CD4-positive, CD25-positive, alpha-beta regulatory T cell (primary cell): ENCODE measurements around the gene ALPG. TPM values are rescaled to one million over a fixed set of nuclear protein-coding genes. Genes with fewer than 3 reads are reported as not detected.
A peak's percentile ranks its signal among the peaks of the same experiment; 100 is the strongest.
"Not testable (repeated sequence)": the region's sequence is repeated elsewhere in the genome, so short reads cannot be mapped to it uniquely, and the experiment has no call there.

Experiments used
- ATAC-seq, 2 donors: fragments of 150-1000 bp; cut with Tn5 transposase; one replicate each; pipeline ENCODE4 v1.10.0; 2021; ENCODE audit warnings: low read depth in 2 of 2, moderate number of reproducible peaks in 2 of 2, moderate library complexity in 1 of 2
- DNase-seq, 3 donors: peaks; one replicate each; pipeline versions ENCODE4 v3.0.0 to v3.0.0-alpha.2; 2012 to 2022; ENCODE audit warnings: mixed read lengths in 1 of 3
- H3K27ac ChIP-seq: one replicate; pipeline ENCODE4 v1.7.0; 2013; ENCODE audit warnings: mild to moderate bottlenecking, low read length; ENCODE audit not compliant: insufficient read depth, poor library complexity, severe bottlenecking
- H3K27me3 ChIP-seq: one replicate; pipeline ENCODE4 v1.7.0; 2013; ENCODE audit warnings: low read length; ENCODE audit not compliant: control insufficient read depth, insufficient read depth
- H3K36me3 ChIP-seq: one replicate; pipeline ENCODE4 v1.7.0; 2013; ENCODE audit warnings: mild to moderate bottlenecking, low read length, moderate library complexity; ENCODE audit not compliant: control insufficient read depth, insufficient read depth
- H3K4me1 ChIP-seq: 2 replicates; pipeline ENCODE4 v1.7.0; 2013; ENCODE audit warnings: mild to moderate bottlenecking, low read length; ENCODE audit not compliant: insufficient read depth, control insufficient read depth, poor library complexity, severe bottlenecking
- H3K4me3 ChIP-seq: one replicate; pipeline ENCODE4 v1.7.0; 2013; ENCODE audit warnings: low read depth, mild to moderate bottlenecking, low read length, moderate library complexity
- H3K9me3 ChIP-seq, 2 experiments: 1 replicate in 1 of 2; 2 replicates in 1 of 2; pipeline ENCODE4 v1.7.0; 2013; ENCODE audit warnings: low read length in 2 of 2, mild to moderate bottlenecking in 1 of 2, moderate library complexity in 1 of 2; ENCODE audit not compliant: control insufficient read depth in 2 of 2
- H3K27ac Mint-ChIP-seq, 3 donors: one replicate each; pipeline ENCODE4 v1.8.0; 2020 to 2022; ENCODE audit warnings: mild to moderate bottlenecking in 3 of 3, mixed read lengths in 3 of 3, moderate library complexity in 2 of 3
- H3K27me3 Mint-ChIP-seq: one replicate; pipeline ENCODE4 v1.8.0; 2022; ENCODE audit warnings: mild to moderate bottlenecking, mixed read lengths
- H3K36me3 Mint-ChIP-seq: one replicate; pipeline ENCODE4 v1.8.0; 2020; ENCODE audit warnings: mixed read lengths
- H3K4me1 Mint-ChIP-seq, 4 donors: one replicate each; pipeline ENCODE4 v1.8.0; 2020 to 2022; ENCODE audit warnings: mixed read lengths in 4 of 4, mild to moderate bottlenecking in 1 of 4
- H3K4me3 Mint-ChIP-seq, 4 donors: one replicate each; pipeline ENCODE4 v1.8.0; 2020 to 2022; ENCODE audit warnings: mild to moderate bottlenecking in 4 of 4, mixed read lengths in 4 of 4, moderate library complexity in 3 of 4
- H3K9me3 Mint-ChIP-seq, 7 donors: one replicate each; pipeline ENCODE4 v1.8.0; 2020 to 2022; ENCODE audit warnings: mixed read lengths in 7 of 7, mild to moderate bottlenecking in 3 of 7, moderate library complexity in 2 of 7
- polyA plus RNA-seq, 4 donors: library from polyadenylated mRNA; unstranded; fragments of 300-500 nt; fragmentation: Illumina TruSeq; gene quantifications; one replicate each; pipeline ENCODE4 v1.2.3, GENCODE V29; 2021
- total RNA-seq: library from RNA; stranded (reverse); gene quantifications from one replicate; pipeline ENCODE4 v1.2.3, GENCODE V29; 2022

Gene ALPG
- total and polyA plus RNA-seq, 5 donors from 2014 or later: not detected

GRCh38 chr2:232365621-232366321 is 40.9 kb upstream of the ALPG start:
- H3K27me3 Mint-ChIP-seq: peaks cover 3% of the 10 kb centered on the region
- Histone ChIP-seq H3K27ac (no peak overlapping the region), H3K4me1 (peaks cover 8% of the 10 kb centered on the region), H3K9me3 (no peaks in the 10 kb centered on the region), H3K36me3 (no peaks in the 10 kb centered on the region), H3K27me3 (no peaks in the 10 kb centered on the region), H3K4me3 (no peak overlapping the region)
- peaks cover 0 to 1% (median 0%) of the 10 kb centered on the region in 7 donors for H3K9me3 Mint-ChIP-seq
- H3K4me3 Mint-ChIP-seq: peak overlapping the region in 1 of 4 donors; percentile 9
- peaks cover 0 to 29% (median 7%) of the 10 kb centered on the region in 4 donors for H3K4me1 Mint-ChIP-seq
- peak overlapping the region in 1 of 3 donors; percentile 51 for H3K27ac Mint-ChIP-seq
- H3K36me3 Mint-ChIP-seq: no peaks in the 10 kb centered on the region
- ATAC-seq (peak; percentile 52), DNase-seq (peak in 1 of 3 donors; percentile 42)

- H3K4me3 Mint-ChIP-seq, H3K4me1 ChIP-seq, H3K36me3 Mint-ChIP-seq, H3K9me3 ChIP-seq, ATAC-seq, H3K27ac ChIP-seq, H3K27ac Mint-ChIP-seq, H3K4me3 ChIP-seq, H3K9me3 Mint-ChIP-seq, DNase-seq, H3K27me3 ChIP-seq, H3K36me3 ChIP-seq, H3K27me3 Mint-ChIP-seq: not testable (repeated sequence)
- peaks cover 0 to 29% (median 7%) of the 10 kb centered on the region in 4 donors for H3K4me1 Mint-ChIP-seq
These were observed 40.2 kb upstream of the ALPG start for GRCh38 chr2:232366461-232366860.

- DNase-seq: no peak
- no peak overlapping the region for H3K4me3 ChIP-seq
- Mint-ChIP-seq H3K9me3 (peaks cover 0 to 1% (median 0%) of the 10 kb centered on the region in 7 donors), H3K4me1 (peaks cover 0 to 29% (median 7%) of the 10 kb centered on the region in 4 donors), H3K27me3 (peaks cover 4% of the 10 kb centered on the region), H3K36me3 (no peaks in the 10 kb centered on the region), H3K27ac (no peak overlapping the region), H3K4me3 (no peak overlapping the region)
- no peaks in the 10 kb centered on the region for H3K9me3 ChIP-seq
- no peaks in the 10 kb centered on the region for H3K36me3 ChIP-seq
- H3K27ac ChIP-seq: no peak overlapping the region
- H3K27me3 ChIP-seq: no peaks in the 10 kb centered on the region
- ATAC-seq: no peak
- peaks cover 8% of the 10 kb centered on the region for H3K4me1 ChIP-seq
These were observed 39.6 kb upstream of the ALPG start for GRCh38 chr2:232367016-232367415.

DNA sequence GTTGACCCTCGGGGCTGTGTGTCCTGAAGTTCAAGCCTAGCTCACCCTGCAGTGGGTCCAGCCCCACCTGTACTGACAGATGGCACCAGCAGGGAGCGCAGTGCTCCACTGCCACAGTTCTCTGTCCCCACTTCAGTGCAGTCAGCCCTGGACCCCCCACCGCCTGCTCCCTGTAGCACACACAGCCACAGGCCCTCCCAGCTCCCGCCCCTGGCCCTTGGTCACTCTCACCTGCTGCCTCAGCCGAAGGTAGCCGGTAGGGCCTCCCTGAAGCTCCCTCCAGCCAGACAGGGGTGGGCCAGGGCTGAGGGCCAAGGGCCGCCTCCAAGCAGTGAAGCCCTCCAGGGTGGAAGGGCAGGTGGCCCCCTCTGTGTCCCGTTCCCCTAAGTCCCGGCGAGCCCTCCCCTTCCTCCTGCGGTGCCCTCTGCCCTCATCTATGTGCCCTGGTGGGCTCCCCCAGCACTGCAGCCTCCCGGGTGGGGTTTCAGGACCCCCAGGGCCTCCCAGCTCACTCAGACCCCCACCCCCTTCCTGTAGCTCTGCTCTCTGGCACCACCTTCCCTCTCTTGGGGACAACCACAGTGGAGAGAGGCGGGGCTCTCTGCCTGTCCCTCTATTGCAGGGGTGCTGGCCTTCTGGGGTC is 38.9 kb upstream of the ALPG start:
- Histone ChIP-seq H3K27me3 (no peaks in the 10 kb centered on the region), H3K9me3 (no peaks in the 10 kb centered on the region), H3K27ac (no peak overlapping the region), H3K36me3 (no peaks in the 10 kb centered on the region), H3K4me3 (no peak overlapping the region), H3K4me1 (peaks cover 8% of the 10 kb centered on the region)
- DNase-seq (no peak), ATAC-seq (no peak)
- Mint-ChIP-seq H3K27ac (no peak overlapping the region), H3K4me1 (peaks cover 0 to 23% (median 7%) of the 10 kb centered on the region in 4 donors), H3K4me3 (no peak overlapping the region), H3K9me3 (no peaks in the 10 kb centered on the region), H3K36me3 (no peaks in the 10 kb centered on the region), H3K27me3 (peaks cover 4% of the 10 kb centered on the region)

GRCh38 chr2:232368311-232368731 is 38.3 kb upstream of the ALPG start:
- no peak overlapping the region for H3K4me3 Mint-ChIP-seq
- H3K27me3 Mint-ChIP-seq: peaks cover 4% of the 10 kb centered on the region
- DNase-seq: no peak

GRCh38 chr2:232369126-232369951 is 37.3 kb upstream of the ALPG start:
- H3K36me3 Mint-ChIP-seq: no peaks in the 10 kb centered on the region
- no peaks in the 10 kb centered on the region for H3K9me3 ChIP-seq
- H3K27me3 Mint-ChIP-seq: peaks cover 8% of the 10 kb centered on the region
- no peak overlapping the region for H3K4me3 Mint-ChIP-seq
- H3K27ac Mint-ChIP-seq: no peak overlapping the region
- no peak overlapping the region for H3K4me3 ChIP-seq
- ATAC-seq: no peak
- no peak for DNase-seq
- H3K36me3 ChIP-seq: no peaks in the 10 kb centered on the region
- peaks cover 0 to 9% (median 2%) of the 10 kb centered on the region in 4 donors for H3K4me1 Mint-ChIP-seq
- H3K27ac ChIP-seq: no peak overlapping the region
- H3K9me3 Mint-ChIP-seq: no peaks in the 10 kb centered on the region
- peaks cover under 1% of the 10 kb centered on the region for H3K4me1 ChIP-seq
- no peaks in the 10 kb centered on the region for H3K27me3 ChIP-seq

More at GRCh38 chr2:232368311-232368731, 38.3 kb upstream of the ALPG start:
- no peak for ATAC-seq
- H3K4me1 Mint-ChIP-seq: peaks cover 0 to 19% (median 7%) of the 10 kb centered on the region in 4 donors
- H3K4me1 ChIP-seq: peaks cover 8% of the 10 kb centered on the region
- H3K27ac Mint-ChIP-seq: no peak overlapping the region
- no peaks in the 10 kb centered on the region for H3K27me3 ChIP-seq
- H3K36me3 ChIP-seq: no peaks in the 10 kb centered on the region
- no peak overlapping the region for H3K4me3 ChIP-seq
- no peaks in the 10 kb centered on the region for H3K9me3 Mint-ChIP-seq
- no peaks in the 10 kb centered on the region for H3K9me3 ChIP-seq
- H3K36me3 Mint-ChIP-seq: no peaks in the 10 kb centered on the region
- H3K27ac ChIP-seq: no peak overlapping the region

DNA sequence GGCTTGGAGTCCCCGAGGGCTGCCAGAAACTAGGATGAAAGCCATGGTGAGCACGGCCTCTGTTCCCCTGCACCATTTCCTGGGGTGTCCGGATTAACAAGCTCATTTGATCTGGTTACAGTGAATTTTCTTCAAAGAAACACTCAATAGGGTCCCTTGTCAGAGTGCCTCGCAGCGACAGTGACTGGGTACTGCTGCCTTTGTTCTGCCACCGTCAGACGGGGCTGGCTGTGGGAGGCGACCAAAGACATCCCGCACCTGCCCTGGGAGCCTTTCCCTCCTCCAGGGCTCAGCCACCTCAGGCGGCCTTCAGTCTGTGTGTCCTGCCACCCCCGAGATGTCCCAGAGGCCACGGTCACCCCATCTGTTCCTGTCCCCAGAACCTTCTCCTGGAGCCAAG is 36.6 kb upstream of the ALPG start:
- not testable (repeated sequence) for DNase-seq, H3K4me1 Mint-ChIP-seq, H3K36me3 ChIP-seq, H3K9me3 ChIP-seq, H3K27me3 ChIP-seq, H3K27ac ChIP-seq, H3K4me3 Mint-ChIP-seq, H3K36me3 Mint-ChIP-seq, ATAC-seq, H3K27ac Mint-ChIP-seq, H3K4me3 ChIP-seq, H3K4me1 ChIP-seq, H3K9me3 Mint-ChIP-seq
- peaks cover 11% of the 10 kb centered on the region for H3K27me3 Mint-ChIP-seq
